ENCODE results near the gene CDKAL1.

- TF ChIP-seq POLR2AphosphoS5 (IDR thresholded peaks at IDR 0.05) (no peak), POLR2A (IDR thresholded peaks at IDR 0.05) (no peak), CTCF (IDR thresholded peaks at IDR 0.05) (no peak), EP300 (IDR thresholded peaks at IDR 0.05) (no peak)
These were observed 274.2 kb downstream of the CDKAL1 start for GRCh38 chr6:20808439-20808838.
